ENCODE data around the gene BOD1L1.
A peak's percentile ranks its signal among the peaks of the same experiment; 100 is the strongest.
"Not testable (repeated sequence)": the region's sequence is repeated elsewhere in the genome, so short reads cannot be mapped to it uniquely, and the experiment has no call there.

BOD1L1 gene

DNA sequence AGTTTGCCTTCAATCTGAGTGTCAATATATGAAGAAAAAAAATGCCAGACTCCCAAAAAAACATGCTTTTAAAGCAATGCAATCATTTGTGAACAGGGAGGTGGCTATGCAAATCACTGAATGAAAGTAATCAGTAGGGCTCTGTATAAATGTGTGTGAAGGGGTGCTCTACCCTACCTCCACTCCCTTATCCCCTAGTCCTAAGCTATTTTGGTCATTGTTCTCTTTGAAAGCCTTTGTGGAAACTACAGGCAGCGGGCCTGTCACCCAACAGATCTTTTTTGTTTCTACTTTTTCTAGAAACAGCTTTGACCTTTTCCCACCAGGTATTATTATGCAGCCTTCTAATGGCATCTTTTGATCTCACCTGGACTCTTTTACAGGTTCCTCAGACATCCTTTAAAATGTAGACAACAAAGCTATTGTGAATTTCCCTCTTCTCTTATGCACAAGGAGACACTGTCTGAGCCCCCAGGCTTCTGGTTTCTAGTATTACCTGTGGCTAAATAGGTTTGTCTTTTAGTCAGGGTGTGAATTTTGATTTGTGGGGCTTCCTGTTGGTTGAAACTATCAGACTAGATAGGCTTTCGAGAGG, 9.2 kb downstream of the BOD1L1 start:
- no peak for DNase-seq

DNA sequence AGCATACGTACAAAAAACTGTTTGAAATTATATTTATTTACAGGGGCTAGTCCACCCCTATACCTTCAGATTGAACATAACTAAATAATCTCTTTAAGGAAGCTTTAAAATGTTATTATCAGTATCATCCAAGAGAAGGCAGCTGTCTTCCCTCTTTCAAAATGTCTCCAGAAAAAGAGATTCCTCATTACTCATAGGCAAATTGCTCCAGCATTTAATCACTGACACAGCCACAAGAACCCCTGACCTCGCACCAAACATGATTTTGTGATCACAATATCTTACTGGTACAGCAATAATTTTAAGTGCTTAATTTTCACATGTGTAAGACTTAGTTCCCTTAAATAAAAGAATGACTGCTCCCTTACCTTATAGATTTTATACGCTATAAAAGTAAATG, 9.7 kb downstream of the BOD1L1 start:
- no peak for DNase-seq

DNA sequence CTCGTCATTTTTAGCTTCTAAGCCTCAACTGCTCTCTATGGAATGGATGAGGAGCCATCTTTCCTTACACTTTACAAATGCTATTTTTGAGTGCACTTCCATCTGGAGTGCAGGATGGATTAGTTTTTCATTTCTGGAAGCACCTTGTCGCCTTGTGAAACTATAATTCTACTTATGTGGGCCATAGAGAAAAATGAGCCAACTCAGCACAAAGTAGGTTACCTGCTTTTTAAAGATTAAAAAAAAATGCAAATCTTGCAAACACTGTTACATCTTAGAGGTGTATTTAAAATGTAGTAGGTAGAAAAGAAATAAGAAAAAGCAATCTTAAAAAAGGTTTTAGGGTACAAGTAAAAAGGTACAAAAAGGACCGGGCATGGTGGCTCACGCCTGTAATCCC, 10.9 kb downstream of the BOD1L1 start:
- no peak for DNase-seq

DNA sequence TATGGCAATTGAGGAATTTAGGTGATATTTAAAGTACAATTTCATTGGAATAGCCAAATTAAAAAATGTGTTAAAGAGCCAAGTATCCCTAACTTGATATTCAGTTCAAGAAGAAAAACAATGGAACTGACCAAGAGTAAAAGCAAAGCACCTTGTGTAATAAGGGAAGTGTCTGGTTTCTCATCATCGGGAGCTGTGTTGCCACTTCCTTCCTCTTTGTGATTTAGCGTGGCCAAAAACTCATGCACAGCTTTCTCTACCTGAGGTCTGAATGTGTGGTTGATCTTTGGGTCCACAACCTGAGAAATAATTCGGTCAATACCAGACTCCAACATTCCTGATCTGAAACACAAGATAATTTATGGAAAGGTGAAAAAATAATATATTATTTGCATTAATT, 12.4 kb downstream of the BOD1L1 start:
- no peak for DNase-seq

DNA sequence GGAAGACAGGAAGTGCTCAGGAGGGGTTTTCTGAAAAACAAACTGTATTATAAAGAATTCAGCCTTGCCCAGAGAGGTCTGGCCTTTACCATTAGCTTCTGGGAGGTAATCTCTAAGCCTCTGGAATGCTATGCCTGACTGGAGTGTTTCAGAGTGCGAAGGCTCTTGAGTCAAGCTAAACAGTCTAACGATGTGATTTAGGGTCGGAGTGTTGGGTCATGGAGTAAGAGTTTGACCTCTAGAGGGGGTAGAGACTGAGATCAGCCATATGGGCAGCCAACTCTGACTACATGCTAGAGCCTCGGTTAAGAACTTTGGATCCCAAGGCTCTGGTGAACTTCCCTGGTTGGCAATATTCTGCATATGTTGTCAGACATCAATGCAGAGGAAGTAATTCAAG, 15.0 kb downstream of the BOD1L1 start:
- no peak for DNase-seq

DNA sequence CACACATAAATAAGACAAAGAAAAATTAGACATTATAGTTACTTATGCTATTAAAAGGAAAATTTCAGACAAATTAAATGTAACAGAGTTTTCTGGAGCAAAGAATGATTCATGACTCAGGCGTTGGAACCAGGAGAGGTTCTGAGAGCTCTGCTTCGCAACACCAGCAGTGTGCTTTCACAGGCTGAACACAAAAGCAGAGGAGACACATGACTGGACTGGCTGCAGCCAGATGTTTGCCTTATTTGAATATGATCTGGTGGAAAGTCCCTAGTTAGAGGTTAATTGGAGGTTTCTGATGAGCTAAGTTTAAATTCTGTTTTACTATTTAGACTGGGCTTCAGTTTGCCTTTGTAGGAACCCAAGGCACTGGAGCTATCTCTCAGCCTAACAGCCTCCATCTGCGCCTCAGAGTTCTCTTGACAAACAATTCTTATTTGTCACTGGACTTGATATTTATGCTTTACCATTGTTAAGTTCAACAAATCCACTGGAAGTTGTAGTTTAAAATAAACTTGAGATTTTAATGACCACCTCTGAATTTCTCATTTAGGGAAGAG, 16.2 kb downstream of the BOD1L1 start:
- DNase-seq: no peak

DNA sequence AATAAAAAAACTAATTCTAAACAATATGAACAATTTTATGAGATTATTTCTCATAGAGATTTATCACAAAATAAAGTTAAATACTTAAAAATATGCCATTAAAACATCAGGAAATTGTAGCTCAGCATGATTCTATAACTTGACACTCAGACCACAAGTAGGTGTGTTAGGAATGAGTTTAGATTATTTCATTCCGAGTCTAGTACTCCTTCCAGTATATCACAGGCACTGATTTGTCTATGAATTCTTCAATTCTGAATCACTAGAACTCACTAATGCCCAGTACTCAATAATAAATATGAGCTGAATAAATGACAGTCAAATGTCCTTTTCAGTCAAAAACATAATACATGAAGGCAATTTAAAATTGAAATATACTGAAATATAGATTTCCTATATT, 22.2 kb downstream of the BOD1L1 start:
- no peak for DNase-seq

DNA sequence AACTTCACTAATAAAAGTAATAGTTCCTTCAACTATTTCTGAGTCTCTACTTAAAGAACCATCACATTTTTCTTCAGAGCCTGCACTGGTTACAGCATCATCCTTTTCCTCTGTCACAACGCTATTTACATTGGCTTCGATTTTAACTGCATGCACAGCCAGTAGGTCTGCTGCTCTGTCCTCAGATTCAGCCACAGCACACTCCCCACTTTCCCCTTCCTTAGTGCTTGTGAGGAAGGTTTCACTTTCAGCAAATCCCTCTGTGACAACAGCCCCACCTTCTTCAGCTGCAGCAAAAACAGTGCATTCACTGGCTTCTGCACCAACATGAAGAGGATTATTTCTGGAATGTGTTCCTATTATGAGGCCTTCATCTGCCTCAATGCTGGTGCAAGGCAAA, 25.7 kb downstream of the BOD1L1 start:
- DNase-seq: no peak

DNA sequence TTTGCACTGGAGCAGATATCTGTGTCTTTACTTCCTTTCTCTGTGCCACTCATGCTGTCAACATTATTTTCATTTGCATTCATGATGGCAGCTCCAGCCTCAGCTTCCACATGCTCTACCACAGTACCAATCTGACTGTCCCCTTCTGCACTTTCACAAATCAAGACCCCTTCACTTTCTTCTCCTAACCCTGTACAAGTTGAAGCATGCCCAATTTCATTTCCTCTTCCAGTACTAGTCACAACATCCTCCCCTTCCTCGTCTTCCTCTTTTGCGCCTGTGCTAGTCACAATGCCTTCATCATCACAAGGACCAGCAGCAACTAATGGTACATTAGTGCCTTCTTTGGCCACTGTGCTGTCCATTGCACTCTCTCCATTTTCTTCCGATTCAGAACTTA, 26.5 kb downstream of the BOD1L1 start:
- no peak for DNase-seq

DNA sequence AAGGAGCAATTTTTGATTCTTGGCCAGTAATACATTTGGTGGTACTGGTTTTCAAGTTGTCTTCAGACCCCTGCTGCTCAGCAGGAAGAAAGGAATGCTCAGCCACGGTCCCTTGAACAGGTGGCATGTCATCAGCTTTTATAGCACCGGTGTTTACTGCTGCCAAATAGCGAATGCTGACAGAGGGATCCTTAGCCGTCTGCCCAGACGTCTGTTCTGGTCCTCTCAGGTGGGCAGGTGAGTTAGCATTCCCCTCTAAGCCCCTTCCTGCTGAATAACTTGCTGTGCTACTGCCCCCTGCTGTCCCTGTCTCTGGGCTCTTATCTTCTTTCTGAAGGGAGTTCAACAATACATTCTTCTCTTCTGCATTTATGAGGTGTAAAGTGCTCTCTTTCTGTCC, 28.4 kb downstream of the BOD1L1 start:
- peak; percentile 72 for DNase-seq

DNA sequence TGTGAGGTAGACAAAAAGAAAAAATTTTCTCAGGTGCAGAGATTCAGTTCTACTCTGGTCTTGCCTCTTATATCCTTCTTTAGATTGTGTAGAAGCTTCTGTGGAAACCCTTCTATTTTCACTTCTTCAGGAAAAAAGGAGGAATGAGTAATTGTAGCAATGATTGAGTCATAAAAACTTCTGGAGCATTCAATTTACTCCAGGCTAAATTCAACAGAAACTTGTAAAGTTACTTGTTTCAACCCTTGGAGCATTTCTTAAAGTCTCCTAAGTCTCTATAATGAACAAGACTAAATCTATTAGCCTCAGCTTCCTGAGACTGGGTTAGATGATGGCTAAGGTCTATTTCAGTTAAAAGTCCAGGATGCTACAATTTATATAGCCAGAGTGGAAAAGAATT, 29.9 kb downstream of the BOD1L1 start:
- DNase-seq: no peak

DNA sequence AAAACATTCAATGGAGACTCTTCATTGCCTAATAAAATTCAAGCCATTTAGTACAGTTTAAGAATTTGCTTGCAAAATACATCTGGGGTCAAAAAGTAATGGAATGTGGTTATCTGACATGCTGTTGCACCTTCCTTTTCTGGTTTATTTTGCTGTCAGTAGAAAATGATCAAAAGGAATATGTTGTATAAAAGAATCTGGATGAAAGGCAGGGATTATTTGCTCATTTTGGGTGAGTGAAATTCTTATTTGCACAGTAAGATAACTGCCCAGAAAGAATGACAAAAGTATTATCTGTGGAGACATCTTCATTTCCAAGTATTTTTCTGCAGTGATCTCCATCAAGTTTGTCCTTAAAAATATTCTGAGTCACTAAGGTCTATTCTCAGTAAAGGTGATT, 30.4 kb downstream of the BOD1L1 start:
- no peak for DNase-seq

DNA sequence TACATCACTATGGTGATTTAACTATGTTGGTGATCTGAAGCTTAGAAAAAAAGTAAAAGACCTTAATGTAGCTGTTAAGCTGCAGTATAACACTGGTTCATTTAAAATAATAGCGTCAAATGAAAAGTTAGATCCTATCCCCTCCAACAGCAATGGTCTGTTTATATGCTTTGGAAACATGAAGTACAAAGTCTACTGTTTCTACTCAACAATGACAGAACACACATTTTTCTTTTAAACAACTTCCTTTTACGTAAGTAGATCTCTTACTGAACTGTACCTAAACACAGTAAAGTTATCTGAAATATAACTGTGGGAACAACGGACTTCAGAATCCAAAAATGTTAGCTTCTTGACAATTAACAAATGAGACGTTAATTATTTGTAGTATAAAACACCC, 35.3 kb downstream of the BOD1L1 start:
- DNase-seq: no peak

DNA sequence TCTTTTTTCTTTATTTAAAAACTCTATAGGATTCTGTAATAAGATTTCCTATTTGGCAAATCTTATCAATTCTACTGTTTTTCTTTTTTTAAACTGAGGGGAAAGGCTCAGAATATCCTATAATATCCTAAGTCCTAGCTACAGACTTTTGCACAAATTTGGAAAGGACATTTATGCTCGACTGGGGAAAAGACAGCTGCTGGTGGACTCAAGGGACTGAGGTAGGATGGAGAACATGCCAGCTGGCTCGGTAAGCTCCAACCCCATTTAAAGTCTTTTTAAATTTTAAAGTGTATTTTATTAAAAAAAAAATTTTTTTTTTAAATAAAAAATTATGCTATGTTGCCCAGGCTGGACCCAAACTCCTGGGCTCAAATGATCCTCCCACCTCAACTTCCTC, 36.8 kb downstream of the BOD1L1 start:
- no peak for DNase-seq

DNA sequence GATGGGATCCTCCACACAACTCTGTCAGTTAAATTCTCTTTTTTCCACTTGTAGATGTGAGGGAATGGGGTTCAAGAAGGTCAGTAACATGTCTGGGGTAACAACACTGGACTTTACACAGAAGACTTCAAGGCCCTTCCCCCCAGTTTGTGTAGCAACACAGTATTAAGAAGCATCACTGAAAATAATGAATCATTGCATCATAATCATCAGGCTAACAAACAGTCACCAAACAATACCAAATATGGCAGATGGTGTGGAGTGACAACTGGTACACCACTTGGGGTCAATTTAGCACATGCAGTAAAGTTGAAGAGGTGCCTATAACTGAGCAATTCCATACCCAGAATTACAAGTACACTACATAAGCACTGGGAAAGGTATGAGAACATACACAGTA, 38.6 kb downstream of the BOD1L1 start:
- no peak for DNase-seq

DNA sequence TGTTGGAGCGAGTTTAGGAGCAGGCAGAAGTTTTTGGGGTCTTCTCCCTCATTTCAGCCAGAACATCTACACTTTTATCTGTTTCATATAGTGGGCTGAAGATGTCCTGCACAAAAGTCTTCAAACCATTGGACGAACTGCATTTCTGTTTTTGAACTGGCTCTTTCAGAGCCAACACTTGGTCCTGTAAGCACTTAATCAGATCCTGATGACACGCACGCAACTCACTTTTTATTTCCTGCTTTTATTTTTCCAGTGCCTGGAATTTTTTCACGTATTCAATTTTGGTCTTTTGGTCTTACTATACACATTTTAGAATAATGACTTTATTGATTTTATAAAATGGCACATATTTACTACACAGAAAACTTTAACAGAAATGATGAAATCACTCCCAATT, 43.0 kb downstream of the BOD1L1 start:
- no peak for DNase-seq

DNA sequence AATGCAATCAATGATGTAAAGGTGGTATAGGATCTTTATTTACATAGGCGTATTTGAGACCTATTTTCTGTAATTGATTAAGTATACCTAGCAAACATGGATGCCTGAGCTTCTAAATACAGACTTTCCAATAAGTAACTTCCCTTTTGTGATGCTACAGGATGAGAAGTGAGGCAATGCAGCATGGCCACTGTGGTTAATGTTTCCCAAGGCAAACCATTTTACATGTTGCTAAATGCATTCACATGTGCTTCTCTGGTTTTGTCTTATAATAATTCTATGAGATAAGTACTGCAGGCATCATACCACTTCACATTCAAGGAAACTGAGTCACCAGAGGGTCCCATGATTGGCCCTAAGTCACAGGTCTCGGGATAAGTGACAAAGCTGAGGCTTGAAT, 47.5 kb downstream of the BOD1L1 start:
- no peak for DNase-seq

DNA sequence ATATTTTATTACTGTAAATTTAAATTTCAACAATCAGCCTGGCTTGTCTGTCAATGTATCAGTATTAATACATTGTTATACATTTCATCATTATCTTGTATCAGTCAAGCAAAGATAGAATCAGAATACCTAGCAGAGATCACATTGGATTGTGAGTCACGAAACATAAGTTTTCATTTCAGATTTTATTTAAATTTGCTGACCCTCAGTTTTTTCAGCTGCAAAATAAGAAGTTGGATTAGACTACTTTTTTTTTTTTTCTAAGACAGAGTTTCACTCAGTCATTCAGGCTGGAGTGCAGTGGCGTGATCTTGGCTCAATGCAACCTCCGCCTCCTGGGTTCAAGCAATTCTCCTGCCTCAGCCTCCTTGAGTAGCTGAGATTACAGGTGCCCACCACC, 49.9 kb downstream of the BOD1L1 start:
- DNase-seq: no peak

DNA sequence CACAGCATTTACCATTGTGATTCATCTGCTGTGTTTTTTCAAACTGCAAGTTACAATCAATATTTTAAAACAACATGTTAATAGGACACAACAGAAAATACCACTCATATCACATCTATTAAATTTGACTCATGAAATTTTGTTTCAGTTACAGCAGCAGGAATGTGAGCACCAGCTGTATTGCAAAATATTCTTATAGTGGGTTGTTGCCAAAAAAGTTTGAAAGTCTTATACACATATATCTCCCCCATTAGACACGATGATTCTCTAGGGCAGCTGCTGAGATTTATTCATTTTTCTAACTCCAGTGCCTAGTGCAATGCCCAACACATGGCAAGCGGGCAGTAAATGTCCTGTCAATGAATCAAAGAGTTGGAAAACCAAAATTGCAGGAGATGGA, 56.6 kb downstream of the BOD1L1 start:
- no peak for DNase-seq

DNA sequence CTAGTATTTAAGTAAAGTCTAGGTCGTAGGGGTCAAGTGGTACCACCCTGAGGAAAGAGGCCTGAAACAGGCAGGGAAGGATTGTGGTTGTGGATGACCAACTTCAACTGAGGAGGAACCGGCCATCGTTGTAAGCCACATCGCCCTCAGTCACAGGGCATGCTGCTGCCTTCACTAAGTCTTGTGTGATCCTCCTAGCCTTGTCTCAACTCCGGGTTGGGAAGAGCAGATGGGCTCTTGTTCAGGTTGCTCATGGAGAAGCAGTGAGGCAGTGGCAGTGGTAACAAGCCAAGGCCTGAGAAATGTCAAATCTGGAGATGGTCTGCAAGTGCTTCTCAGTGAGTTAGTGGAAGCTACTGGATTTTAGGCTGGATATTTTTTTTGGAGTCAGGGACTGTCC, 60.4 kb downstream of the BOD1L1 start:
- no peak for DNase-seq

DNA sequence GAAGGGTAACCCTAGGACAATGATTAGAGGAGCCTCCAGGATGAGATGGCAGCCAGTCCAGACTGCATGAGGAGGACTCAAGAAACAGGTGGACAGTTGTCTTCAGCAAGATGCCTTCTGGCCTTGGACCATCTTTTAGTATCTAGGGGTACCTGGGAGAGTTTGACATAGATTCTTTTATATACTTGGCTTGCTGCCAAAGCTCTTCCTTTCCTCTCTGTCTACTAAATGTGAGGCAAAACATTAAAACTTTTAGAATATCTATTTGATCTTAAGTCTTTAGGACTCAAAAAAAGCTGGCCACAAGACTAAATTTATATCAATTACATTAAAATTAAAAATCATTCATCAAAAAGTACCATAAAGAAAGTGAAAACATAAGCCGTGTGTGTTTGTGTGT, 64.6 kb downstream of the BOD1L1 start:
- no peak for DNase-seq

DNA sequence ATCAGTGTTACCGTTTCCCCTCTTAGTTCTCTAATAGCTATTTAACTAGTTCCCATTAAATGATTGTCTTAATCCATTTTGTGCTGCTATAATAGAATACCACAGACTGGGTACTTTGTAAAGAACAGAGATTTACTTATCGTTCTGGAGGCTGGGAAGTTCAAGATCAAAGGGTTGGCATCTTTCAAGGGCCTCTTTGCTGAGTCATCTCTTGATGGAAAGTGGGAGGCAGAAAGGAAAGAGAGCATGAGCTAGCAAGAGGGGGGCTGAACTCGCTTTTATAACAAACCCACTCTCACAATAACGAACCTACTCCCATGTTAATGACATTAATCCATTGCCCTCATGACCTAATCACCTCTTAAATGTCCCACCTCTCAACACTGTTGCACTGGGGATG, 65.9 kb downstream of the BOD1L1 start:
- DNase-seq: no peak

DNA sequence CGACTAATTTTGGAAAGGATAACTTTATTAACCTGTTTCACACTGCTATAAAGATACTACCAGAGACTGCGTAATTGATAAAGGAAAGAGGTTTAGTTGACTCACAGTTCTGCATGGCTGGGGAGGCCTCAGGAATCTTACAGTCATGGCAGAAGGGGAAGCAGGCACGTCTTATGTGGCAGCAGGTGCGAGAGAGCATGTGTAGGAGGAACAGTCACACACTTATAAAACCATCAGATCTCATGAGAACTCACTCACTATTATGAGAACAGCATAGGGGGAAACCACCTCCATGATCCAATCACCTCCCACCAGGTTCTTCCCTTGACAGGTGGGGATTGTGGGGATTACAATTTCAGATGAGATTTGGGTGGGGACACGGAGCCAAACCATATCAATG, 67.4 kb downstream of the BOD1L1 start:
- not testable (repeated sequence) for DNase-seq

DNA sequence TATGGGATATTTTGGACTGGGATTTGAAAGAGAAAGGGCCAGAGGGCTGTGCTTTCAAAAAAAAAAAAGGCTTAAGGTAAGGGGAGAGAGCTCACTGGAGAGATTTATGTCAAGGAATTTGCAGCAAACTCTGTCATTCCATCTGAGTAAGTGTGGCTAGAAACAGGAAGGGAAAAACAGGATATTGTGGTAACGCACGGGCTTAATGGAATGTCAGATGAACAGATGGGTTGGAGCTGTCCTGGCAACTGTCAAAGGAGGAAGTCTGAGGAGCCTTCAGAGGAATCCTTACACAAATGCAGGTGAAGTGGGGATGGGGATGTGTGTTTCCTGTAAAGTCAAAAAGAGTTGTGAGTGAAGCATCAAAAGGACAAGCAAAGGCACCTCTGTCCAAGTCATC, 68.1 kb downstream of the BOD1L1 start:
- no peak for DNase-seq

DNA sequence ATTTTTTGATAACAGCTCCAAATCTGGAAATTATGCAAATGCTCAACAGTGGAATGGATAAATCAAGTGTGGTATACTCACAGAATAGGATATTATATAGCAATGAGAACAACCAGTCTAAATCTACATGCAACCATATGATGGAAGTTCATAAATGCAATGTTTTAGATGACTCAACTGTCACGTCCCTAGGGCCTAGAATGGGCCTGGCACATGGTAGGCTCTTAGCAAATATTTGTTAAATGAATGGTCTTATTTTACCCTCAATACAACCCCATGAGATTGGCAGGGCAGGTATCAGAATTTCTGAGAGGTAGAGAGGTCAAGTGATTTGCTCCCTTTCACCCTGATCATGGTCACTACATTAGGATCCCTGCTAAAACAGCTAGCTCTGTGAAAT, 68.6 kb downstream of the BOD1L1 start:
- no peak for DNase-seq

DNA sequence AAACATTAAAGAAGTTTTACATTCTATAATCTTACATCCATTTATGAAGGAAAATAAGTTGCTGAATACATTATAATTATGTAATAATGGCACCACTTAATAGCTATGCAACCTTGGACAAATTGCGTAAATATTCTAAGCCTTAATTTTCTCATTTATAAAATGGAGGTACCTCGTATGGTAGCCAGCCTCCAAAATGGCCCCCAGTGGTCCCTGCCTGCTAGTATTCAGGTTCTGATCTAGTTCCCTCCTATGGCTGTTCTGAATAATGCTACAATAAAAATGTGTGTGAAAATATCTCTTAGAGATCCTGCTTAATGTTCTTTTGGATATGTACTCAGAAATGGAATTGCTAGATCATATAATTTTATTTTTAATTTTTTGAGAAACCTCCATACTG, 72.2 kb downstream of the BOD1L1 start:
- no peak for DNase-seq

All from DMS79 treated with DMSO at 0.1 percent for 48 hours (cell line).